G401 (cell line): ENCODE results near the gene PSMG3. TPM values are rescaled to one million over a fixed set of nuclear protein-coding genes. Genes with fewer than 3 reads are reported as not detected.

Experiments
- DNase-seq: peaks from one replicate; pipeline ENCODE4 v3.0.0-alpha.2; 2015; ENCODE audit warnings: low spot score
- in situ Hi-C: cut with HindIII; loops from 2 replicates; pipeline ENCODE4 v1.10.0; 2016; ENCODE audit warnings: low sequenced_read_pairs, mixed read lengths
- total RNA-seq: library from RNA; depleted of rRNA; stranded (reverse); fragments of >200 nt; shearing (Covaris generic); gene quantifications from 2 replicates; pipeline ENCODE4 v1.2.3, GENCODE V29; 2014

Gene PSMG3
- total RNA-seq, 1 experiment from 2014 or later = 97.4 TPM

DNA sequence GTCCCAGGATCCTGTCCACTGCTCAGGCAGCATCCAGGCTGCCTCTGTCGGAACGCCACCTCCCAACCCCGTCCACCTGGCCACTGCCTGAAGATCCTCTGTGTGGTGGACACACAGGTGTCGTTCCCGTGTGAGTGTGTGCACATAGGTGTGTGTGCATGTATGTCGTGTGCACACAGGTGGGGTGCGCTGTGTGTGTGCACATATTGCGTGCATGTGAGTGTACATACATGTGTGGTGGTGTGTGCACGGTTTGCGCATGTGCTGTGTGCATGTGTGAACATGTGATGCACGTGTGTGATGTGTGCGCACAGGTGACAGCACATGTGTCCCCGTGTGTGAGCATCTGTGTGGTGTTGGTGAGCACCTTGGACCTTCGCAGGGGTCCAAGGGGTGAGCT, 20.9 kb downstream of the PSMG3 start:
- no peak for DNase-seq
- in situ Hi-C loops = no loop called here

DNA sequence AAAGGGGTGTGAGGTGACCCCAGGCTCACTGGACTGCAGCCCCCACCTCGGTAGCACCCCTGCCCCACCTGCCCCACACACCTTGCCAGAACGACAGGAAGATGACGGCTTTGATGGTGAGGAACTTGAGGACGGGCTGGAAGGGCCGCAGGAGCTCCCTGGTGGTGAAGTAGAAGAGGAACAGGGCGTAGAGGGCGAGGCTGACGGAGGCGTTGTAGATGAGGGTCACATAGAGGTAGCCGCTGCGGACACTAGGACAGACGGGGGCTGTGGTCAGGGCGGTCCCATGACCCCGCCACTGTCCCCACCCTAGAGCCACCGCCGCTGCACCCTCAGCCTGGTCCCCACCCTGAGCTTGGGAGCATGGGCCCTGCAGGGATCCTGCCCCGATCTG, 21.4 kb downstream of the PSMG3 start:
- no peak for DNase-seq
- in situ Hi-C loops = no loop called here

DNA sequence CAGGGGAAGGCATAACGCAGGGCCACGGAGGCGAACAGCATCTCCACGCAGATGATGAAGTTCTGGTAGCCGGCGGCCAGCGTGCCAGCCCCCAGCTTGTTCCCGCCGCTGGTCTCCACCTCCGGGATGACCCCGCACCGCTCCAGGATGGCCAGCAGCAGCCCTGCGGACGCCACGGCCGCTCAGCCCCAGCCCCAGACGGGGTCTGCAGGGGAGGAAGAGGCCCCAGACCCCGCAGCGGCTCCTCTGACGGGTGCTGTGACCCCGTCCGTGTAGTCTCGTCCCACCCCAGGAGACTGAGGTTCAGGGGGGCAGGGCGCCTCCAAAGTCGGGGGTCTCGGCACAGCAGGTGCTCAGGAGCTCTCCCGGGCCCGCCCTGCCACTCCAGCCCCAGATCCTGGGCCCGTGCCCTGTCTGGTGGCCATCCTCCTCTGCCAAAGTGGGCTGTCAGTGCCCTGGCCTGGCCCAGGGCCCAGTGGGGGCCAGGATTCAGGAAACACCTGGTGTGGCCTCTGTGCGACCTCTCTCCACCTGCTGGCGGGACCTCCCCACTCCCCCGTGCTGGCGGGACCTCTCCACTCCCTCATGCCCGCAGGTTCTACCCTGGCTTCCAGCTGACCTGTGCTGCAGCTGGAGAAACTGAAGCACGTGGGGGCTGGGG, 21.9 kb downstream of the PSMG3 start:
- in situ Hi-C loops = no loop called here
- no peak for DNase-seq

DNA sequence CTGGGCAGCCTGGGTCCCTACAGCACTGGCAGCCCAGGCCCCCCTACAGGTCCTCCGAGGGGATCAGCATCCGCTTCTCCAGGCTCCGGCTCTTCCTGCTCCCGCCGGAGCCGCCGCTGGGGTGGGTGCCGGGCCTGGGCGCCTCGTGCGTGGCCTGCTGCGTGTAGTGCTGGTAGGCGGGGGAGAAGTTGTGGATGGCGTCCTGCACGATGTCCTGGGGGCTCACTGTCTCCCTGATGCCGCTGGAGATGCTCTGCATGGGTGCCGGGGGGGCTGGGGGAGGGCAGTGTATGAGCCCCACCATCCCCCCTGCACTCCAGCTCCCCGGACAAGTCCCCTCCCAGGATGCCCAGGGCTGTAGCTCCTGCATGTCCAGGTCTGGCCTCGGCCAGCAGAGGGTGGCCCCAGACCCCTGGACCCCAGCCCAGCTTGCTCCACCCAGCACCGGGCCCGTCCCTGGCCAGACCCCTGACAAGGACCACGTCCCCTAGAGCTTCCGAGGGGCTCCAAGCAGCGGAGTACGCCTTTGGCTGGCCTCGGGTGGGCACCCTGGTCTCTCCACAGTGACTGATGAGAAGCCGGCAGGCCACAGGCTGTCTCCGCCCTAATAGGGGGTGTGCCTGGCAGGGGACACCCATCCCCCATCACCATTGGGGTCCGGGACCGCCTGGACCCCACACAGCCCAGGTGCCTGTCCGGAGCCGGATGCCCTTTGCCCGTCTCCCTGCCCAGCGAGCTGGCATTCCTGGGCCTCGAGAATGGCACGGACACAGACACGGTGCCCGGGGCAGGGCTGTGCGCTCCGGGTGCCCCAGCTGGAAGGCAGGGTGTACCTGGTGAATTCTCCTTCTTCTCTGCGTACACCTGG, 22.7 kb downstream of the PSMG3 start:
- DNase-seq = no peak
- in situ Hi-C loops = no loop called here

DNA sequence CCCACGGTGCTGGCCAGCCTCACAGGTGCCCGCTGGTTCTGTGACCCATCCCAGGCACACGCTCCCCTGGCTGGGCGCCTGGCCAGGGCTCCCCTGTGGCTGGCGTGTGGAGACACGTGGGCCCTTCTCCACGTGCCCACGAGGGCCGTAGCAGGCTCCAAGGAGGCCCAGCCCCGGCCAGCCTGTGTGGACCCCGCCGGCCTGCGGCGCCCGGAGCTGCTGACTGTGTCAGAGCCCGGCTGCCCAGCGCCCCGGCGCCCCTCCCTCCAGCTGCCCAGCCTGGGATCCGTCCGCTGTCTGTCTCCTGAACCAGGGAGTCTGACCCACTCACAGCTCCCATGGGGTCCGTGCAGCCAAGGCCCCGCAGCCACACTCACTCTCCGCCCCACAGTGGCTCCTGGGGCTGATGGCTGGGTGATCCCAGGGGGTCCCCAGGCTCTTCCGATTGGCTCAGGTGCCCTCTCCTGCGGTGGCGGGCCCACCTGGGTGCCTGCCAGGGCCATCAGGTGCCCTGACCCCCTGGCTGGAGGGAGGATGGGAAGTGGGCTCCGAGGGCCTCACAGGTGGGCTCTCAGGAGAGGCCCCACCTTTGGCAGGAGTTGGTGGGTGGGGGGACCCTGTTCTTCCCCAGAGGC, 23.4 kb downstream of the PSMG3 start:
- in situ Hi-C loops = no loop called here

DNA sequence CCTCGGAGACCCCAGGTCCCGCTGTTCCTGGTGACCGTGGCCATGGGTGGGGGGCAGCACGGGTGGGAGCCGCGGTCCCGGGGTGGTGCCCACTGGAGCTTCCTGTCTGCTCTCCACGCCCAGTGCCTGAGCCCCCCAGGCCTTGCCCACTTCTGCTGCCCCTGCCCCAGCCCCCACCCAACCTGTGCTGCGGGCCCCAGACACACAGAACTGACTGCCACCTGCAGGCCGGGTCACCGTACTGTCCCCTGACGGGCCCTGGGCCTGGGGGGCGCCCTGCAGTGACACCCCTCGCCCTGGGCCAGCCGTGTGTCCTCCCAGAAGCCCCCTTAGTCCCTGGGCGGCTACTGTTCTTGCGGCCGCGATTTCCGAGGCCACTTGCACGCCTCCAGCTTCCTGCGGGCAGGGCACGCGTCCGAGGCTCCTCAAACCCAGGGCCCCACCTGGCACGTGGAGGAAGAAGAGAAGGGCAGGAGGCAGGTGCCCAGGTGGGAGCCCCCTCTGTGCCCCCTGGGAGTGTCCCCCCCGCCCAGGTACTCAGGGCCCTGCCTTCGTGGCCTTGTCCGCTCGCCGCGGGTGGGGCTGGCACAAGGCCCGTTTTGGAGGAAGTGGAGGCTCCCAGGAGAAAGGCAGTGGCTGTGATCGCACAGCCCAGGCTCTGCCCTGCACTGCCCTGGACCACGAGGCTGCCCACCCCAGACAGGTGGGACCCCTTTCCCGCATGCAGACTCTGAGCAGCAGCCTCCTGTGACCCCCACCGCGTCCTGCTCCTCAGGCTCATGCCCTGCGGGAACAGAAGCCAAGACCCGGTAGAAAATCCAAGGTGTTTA, 24.2 kb downstream of the PSMG3 start:
- no peak for DNase-seq
- in situ Hi-C loops = no loop called here

More for the DNA sequence above, 23.4 kb downstream of the PSMG3 start:
- no peak for DNase-seq

DNA sequence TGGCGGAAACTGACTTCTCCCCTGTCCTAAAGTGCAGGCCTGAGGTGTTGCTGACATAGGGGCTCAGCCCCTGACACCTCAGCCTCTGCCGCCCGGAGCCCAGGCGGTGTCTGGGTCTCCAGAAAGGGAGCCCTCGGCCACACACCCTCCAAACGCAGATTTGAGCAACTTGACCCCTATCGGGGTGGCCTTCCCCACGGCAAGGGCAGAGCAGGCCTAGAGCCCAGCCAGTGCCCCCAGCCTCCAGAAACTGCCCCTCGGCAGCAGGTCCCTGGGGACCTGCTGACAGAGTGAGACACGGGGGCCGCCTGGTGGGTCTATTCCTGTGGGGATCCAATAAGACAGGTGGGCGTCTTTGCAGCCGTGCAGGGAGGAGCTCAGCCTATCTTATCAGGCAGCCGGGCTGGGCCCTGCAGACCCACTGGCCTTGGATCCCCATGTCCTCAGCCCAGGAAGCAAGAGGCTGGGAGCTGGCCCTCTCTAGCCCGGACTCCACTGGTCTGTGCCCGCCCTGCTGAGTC, 24.9 kb downstream of the PSMG3 start:
- in situ Hi-C loops = no loop called here
- DNase-seq = no peak

DNA sequence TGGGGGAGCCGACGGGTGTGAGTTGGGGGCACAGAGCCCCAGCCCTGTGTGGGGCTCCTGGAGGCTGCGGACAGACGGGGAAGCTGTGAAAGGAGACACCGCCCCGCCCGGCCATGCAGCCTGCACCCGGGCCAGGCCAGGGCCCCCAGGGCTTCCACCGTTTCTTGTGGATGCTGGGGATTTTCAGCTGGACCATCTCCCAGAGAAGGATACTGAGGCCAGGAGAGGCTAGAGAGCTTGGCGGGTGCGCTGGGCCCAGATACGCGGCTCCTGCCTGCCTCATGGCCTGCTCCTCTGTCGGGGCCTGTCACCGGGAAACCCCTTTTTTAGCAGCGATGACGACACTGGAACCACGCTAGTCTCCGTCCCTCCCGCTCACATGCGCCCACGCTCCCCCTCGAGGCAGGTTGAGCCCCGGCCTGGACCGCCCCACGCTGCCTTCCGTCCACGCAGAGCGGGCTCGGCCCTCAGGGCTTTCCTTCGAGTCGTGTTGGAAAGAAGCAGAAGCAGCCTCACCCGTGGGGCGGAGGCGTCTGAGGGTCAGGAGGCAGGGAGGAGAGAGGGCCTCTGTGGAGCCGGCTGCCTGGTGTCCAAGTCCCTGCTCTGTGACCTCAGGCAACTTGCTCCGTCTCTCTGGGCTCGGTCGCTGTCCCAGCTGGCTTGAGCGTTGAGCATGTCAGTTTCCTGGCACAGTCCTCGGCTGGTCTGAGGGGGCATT, 25.5 kb downstream of the PSMG3 start:
- no peak for DNase-seq
- in situ Hi-C loops = no loop called here

DNA sequence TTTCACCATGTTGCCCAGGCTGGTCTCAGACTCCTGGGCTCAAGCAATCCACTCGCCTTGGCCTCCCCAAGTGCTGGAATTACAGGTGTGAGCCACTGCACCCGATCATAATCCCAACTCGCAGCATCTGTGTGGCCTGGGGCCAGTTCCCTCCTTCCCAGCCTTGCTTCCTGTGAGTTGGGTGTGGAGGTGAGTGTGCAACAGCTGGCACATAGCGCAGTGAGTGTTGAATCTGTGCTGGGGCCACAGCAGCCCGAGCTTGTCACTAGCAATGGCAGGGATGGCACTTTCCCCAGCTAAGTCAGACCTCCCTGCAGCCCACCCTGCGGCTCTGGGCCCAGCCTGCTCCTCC, 26.0 kb downstream of the PSMG3 start:
- no peak for DNase-seq
- in situ Hi-C loops = no loop called here

DNA sequence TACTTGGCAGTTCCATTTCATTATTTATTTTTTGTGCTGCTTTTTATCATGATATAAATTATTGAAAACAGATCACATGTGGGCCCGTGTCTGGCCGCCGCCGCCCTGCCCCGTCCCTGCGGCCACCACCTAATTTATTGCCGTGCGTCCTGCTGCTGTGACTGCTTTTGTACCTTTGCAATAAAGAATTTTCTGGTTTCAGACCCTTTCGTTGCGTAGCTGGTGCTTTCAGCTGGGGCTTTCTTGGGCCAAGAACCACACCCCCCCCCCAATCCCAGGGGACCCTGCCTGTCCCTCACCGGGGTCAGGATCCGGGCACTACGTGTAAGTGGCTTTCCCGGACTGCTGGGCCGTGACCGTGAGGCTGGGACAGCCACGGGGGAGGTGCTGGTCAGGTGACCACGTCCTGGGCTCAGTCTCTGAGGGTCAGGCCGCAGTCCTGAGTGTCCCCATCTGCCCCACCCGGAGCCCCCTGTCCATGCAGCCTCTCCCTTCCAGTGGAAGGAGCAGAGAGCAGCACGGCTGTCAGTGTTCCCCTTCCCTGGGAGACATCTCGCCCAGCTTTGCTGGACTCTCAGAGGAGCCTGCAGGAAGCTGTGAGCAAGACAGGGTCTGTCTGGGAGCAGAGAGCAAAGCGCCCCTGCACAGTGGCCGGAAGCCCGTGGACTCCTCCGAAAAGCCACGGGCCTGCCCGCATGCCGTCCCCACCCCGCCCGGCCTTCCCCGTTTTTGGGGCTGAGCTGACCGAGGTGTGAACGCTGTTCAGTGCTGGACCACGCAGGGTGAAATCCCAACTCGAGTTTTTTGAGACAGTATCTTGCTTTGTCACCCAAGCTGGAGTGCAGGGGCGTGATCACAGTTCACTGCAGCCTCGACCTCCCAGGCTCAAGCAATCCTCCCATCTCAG, 26.7 kb downstream of the PSMG3 start:
- in situ Hi-C loops = no loop called here
- no peak for DNase-seq

DNA sequence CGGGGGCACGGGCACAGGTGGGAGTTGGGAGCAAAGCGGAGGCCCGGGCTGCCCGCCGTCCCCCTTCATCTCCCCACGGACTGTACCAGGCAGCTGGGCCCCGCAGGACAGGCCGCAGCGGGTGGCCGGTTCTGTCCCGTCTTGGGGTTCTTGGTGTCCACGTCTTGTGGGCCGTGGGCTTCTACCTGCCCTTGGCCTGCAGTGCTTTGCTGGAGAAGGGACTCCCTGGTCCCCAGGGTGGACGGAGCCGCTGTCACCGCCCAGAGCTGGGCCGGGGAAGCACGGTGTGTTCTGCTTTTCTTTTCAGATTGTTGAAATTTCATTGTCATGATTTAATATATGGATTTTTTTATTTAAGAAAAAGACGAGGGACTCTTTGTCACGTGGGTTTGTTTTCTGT, 27.5 kb downstream of the PSMG3 start:
- in situ Hi-C loops = no loop called here
- no peak for DNase-seq

DNA sequence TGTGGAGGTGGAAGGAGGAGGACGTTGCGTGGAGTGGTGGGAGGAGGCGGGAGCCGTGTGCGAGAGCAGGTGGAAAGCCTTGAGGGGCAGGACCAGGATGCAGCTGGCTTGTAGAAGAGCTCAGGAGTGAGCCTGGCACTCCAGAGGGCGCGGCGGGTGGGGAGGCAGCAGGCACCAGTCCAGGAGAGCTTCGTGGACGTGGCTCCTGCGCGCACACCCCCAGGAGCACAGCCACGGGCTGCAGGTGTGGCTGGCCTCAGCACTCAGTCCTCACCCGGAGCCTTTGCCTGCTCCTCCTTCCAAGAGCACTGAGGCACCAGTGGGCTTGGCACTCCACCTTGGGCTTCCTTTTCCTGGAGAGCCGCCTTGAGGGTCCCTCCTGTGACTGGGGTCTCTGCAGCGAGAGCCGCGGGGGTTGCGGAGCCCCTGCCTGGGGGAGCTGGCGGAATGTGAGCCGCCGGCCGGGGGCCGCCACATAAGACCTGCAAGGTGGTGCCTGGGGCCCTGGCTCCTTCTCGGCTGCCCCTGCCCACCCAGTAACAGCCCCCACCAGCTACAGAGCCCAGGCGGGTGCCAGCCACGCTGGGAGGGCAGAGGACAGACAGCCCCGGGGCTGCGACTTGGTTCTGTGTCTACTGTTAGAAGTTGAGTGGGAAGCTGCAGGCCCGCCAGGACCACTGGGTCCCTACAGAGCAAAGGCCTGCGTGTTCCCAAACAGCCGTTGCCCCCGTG, 28.2 kb downstream of the PSMG3 start:
- DNase-seq = no peak
- in situ Hi-C loops = no loop called here

DNA sequence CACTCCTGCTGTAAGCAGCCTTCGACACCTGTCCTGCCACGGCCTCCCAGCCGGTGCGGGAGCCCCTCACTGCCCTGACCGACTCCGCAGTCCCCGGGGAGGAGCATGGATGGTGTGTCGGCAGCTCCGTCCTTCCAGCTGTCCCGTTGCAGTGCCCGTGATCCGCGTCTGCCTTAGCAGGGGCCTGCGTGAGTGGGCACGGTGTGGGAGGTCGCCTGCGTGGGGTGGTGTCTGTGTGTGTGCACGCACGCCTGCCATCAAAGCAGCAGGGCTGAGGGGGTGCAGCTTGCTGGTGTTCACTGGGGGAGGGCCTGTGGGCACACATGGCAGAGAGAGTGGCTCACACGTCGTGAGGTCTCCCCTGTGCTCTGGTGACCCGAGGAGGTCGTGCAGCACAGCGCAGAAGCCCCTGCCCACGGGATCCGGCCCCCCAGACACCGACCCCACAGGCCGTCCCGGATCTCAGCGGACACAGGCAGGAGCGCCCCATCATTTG, 29.0 kb downstream of the PSMG3 start:
- in situ Hi-C loops = no loop called here
- no peak for DNase-seq

DNA sequence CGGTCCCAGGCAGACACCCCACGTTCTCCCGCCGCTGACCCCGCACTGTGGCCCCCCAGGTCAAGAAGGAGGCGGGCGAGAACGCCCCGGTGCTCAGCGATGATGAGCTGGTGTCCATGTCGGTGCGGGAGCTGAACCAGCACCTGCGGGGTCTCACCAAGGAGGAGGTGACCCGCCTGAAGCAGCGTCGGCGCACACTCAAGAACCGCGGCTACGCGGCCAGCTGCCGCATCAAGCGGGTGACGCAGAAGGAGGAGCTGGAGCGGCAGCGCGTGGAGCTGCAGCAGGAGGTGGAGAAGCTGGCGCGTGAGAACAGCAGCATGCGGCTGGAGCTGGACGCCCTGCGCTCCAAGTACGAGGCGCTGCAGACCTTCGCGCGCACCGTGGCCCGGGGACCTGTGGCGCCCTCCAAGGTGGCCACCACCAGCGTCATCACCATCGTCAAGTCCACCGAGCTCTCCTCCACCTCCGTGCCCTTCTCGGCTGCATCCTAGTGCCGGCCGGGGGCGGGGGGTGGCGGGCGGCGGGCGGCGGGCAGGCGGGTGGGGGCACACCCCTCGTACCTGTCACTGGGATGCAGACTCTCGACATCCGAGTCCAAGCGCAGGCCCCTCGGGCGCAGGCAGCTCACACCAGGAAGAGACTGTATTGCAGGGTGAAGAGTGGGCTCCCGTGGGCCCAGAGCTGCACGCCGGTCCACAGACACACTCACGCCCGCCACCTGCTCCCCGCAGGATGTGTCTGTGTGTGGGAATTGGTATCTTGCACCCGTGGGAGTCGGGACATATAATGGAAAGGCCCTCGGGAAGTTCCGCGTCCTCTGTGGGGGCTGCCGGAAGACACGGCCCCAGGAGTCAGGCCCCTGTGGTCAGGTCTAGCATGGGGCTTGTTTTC, 29.7 kb downstream of the PSMG3 start:
- DNase-seq = no peak
- in situ Hi-C loops = no loop called here

DNA sequence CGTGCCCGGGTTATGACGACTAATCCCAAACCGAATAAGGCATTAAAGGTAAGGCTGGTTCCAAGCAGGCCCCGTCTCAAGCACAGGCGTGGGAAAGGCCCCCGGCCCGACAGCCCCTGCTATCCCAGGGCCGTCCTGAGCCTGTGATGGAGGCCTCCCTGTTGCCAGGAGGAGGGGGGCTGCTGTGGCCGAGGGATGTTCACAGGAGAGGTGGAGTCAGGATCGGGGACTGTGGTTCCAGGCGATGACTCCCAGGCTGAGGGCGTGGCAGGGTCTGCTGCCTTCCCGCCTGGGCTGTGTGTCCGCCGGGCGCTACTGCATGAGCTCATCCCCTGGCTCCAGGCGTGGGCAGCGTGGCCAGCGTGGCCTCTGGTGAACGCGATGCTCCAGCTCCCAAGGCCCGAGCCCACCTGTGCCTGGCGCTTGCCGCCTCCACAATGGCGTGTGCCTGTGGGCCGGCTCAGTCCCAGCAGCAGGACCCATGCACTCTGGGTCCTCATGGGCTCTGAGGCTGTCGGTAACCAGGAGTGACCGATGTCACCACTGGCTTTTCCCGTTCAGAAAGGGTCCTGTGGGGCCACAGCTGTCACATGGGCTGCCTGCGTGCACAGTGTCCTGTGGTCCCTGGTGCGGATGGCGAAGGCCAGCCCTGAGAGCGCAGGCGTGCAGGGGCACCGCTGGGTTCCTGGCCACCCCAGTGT, 30.5 kb downstream of the PSMG3 start:
- in situ Hi-C loops = no loop called here
- no peak for DNase-seq
